ENCODE results near the gene MECP2. TPM values are rescaled to one million over a fixed set of nuclear protein-coding genes. Genes with fewer than 3 reads are reported as not detected.

MECP2 gene
- total and polyA plus RNA-seq, 2 donors (not counting 1 experiment from before 2014, with no cell fraction given): 20.0 to 122 TPM

GRCh38 chrX:153974003-153974725 is 123.4 kb downstream of the MECP2 start:
- Histone ChIP-seq H3K36me3 (replicated peaks in 1 of 2; ENCODE audit: control extremely low read depth in 1 of 2, control insufficient read depth in 1 of 2, extremely low read depth in 1 of 2, insufficient read depth in 2 of 2, low read length in 1 of 2) (no peaks in the 10 kb centered on the region), H3K27me3 (replicated peaks in 1 of 4; ENCODE audit: control extremely low read depth in 1 of 4, control insufficient read depth in 3 of 4, insufficient read depth in 4 of 4, low read length in 3 of 4) (no peaks in the 10 kb centered on the region), H3K27ac (ENCODE audit: low read length in 2 of 2) (peak overlapping the region; percentile 29 to 100), H3K9me3 (ENCODE audit: control extremely low read depth in 1 of 3, control insufficient read depth in 2 of 3, insufficient read depth in 1 of 3, low read length in 2 of 3) (no peaks in the 10 kb centered on the region), H3K9ac (ENCODE audit: low read length) (no peak overlapping the region), H3K4me2 (replicated peaks; ENCODE audit: low read depth, low read length, poor library complexity, severe bottlenecking) (peak overlapping the region; percentile 70), H3K4me3 (ENCODE audit: control extremely low read depth in 1 of 5, extremely low read depth in 1 of 5, insufficient read depth in 1 of 5, low read depth in 2 of 5, low read length in 4 of 5) (no peak overlapping the region), H4K20me1 (ENCODE audit: control insufficient read depth, insufficient read depth, low read length, poor library complexity, severe bottlenecking) (peaks cover 6% of the 10 kb centered on the region), H3K79me2 (ENCODE audit: control insufficient read depth, insufficient read depth, low read length) (peaks cover 22% of the 10 kb centered on the region), H3K4me1 (ENCODE audit: control insufficient read depth in 2 of 2, insufficient read depth in 2 of 2, low read length in 2 of 2) (peaks cover 22 to 26% of the 10 kb centered on the region in 2 donors), H2AFZ (ENCODE audit: insufficient read depth, low read depth, low read length, poor library complexity, severe bottlenecking) (no peak overlapping the region)
- 74% methylated on average over 13 of the region's 14 CpGs for WGBS (ENCODE audit: insufficient coverage)
- peak overlapping the region; percentile 94 for H3K27ac Mint-ChIP-seq
- no peak for ATAC-seq (ENCODE audit: low read depth)
- TF ChIP-seq, protein P1, sequence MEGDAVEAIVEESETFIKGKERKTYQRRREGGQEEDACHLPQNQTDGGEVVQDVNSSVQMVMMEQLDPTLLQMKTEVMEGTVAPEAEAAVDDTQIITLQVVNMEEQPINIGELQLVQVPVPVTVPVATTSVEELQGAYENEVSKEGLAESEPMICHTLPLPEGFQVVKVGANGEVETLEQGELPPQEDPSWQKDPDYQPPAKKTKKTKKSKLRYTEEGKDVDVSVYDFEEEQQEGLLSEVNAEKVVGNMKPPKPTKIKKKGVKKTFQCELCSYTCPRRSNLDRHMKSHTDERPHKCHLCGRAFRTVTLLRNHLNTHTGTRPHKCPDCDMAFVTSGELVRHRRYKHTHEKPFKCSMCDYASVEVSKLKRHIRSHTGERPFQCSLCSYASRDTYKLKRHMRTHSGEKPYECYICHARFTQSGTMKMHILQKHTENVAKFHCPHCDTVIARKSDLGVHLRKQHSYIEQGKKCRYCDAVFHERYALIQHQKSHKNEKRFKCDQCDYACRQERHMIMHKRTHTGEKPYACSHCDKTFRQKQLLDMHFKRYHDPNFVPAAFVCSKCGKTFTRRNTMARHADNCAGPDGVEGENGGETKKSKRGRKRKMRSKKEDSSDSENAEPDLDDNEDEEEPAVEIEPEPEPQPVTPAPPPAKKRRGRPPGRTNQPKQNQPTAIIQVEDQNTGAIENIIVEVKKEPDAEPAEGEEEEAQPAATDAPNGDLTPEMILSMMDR (IDR thresholded peaks at IDR 0.05): no peak
- TF ChIP-seq EZH2 (IDR thresholded peaks at IDR 0.05; ENCODE audit: borderline replicate concordance, insufficient read depth, low read depth, low read length, poor library complexity, severe bottlenecking): no peak
- ChIA-PET POLR2A (interaction anchor here (0.6 to 1.5 kb wide), 2 partner anchors 48 to 397 kb away, joined by 3 to 4 read pairs; partner anchors contain the start of gene ARHGAP4), CTCF (interaction anchor here (0.6 to 1.7 kb wide), 3 partner anchors 32 to 218 kb away, joined by 3 to 12 read pairs (median 5); no protein-coding TSS in a partner anchor)
- no peaks in the 10 kb centered on the region for H3K27me3 Mint-ChIP-seq
- intact Hi-C loops (cut with micrococcal nuclease): loop anchor here (5.0 kb wide), 3 partner anchors 33 to 403 kb away; partner anchors contain the start of gene EMD
- H3K4me1 Mint-ChIP-seq: peaks cover 26% of the 10 kb centered on the region
- peak overlapping the region; percentile 92 for H3K4me3 Mint-ChIP-seq
- peak; percentile 18 for DNase-seq
- H3K9me3 Mint-ChIP-seq (ENCODE audit: insufficient read depth): no peaks in the 10 kb centered on the region

All from B cell (primary cell).